ENCODE results near the gene ZCCHC24.

- TF ChIP-seq, protein P1, sequence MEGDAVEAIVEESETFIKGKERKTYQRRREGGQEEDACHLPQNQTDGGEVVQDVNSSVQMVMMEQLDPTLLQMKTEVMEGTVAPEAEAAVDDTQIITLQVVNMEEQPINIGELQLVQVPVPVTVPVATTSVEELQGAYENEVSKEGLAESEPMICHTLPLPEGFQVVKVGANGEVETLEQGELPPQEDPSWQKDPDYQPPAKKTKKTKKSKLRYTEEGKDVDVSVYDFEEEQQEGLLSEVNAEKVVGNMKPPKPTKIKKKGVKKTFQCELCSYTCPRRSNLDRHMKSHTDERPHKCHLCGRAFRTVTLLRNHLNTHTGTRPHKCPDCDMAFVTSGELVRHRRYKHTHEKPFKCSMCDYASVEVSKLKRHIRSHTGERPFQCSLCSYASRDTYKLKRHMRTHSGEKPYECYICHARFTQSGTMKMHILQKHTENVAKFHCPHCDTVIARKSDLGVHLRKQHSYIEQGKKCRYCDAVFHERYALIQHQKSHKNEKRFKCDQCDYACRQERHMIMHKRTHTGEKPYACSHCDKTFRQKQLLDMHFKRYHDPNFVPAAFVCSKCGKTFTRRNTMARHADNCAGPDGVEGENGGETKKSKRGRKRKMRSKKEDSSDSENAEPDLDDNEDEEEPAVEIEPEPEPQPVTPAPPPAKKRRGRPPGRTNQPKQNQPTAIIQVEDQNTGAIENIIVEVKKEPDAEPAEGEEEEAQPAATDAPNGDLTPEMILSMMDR (IDR thresholded peaks at IDR 0.05), result no peak
- no peak for TF ChIP-seq POLR2A (IDR thresholded peaks at IDR 0.05)
Observed at GRCh38 chr10:79430325-79430905, 15.0 kb downstream of the ZCCHC24 start.

Measured in testis (tissue), 2 donors.